HFFc6 (cell line): ENCODE data around the gene ASIC2. TPM values are rescaled to one million over a fixed set of nuclear protein-coding genes. Genes with fewer than 3 reads are reported as not detected.

ENCODE experiments used
- DNase-seq: peaks from one replicate; pipeline ENCODE4 v3.0.0-alpha.2; 2018
- H3K27ac Mint-ChIP-seq: 2 replicates; pipeline ENCODE4 v1.8.0; 2020; ENCODE audit warnings: mild to moderate bottlenecking, mixed read lengths
- H3K27me3 Mint-ChIP-seq: 2 replicates; pipeline ENCODE4 v1.8.0; 2021; ENCODE audit warnings: mild to moderate bottlenecking, moderate library complexity, mixed read lengths; ENCODE audit not compliant: insufficient read depth
- H3K36me3 Mint-ChIP-seq: 2 replicates; pipeline ENCODE4 v1.8.0; 2021; ENCODE audit warnings: low read depth, mixed read lengths
- H3K4me1 Mint-ChIP-seq: 2 replicates; pipeline ENCODE4 v1.8.0; 2020; ENCODE audit warnings: low read depth, mixed read lengths
- H3K4me3 Mint-ChIP-seq: 2 replicates; pipeline ENCODE4 v1.8.0; 2020; ENCODE audit warnings: mild to moderate bottlenecking, moderate library complexity, mixed read lengths
- H3K9me3 Mint-ChIP-seq: 2 replicates; pipeline ENCODE4 v1.8.0; 2020; ENCODE audit warnings: mild to moderate bottlenecking, mixed read lengths
- CTCF ChIP-seq: fragments of 200-600 bp; sonication (generic); IDR thresholded peaks from 2 replicates; pipeline ENCODE4 v1.5.0; 2021; ENCODE audit warnings: antibody characterized with exemption, mild to moderate bottlenecking
- total RNA-seq, 6 experiments: library from RNA; stranded (reverse); fragmentation: NEBNext Ultra II Directional; extraction: Animal tissue kit (Norgen Biotek cat#: 25700); gene quantifications; 2 replicates in 1 of 6; 3 replicates in 5 of 6; pipeline ENCODE4 v1.2.3, GENCODE V29; 2021

ASIC2 gene
- total RNA-seq, 6 experiments from 2014 or later = not detected

- Mint-ChIP-seq H3K9me3 (peaks cover 23% of the 10 kb centered on the region), H3K27me3 (peaks cover 11% of the 10 kb centered on the region), H3K27ac (no peak overlapping the region), H3K4me1 (no peaks in the 10 kb centered on the region), H3K36me3 (peaks cover 5% of the 10 kb centered on the region; the same call in 1 of the 2 replicates), H3K4me3 (no peak overlapping the region)
- no peak for TF ChIP-seq CTCF
- DNase-seq = no peak
Measured at GRCh38 chr17:33227911-33228310, 65.2 kb downstream of the ASIC2 start.

- Mint-ChIP-seq H3K27me3 (peaks cover 11% of the 10 kb centered on the region), H3K36me3 (peaks cover 5% of the 10 kb centered on the region; the same call in 1 of the 2 replicates), H3K4me1 (no peaks in the 10 kb centered on the region), H3K4me3 (no peak overlapping the region), H3K9me3 (peaks cover 23% of the 10 kb centered on the region), H3K27ac (no peak overlapping the region)
- TF ChIP-seq CTCF = no peak
- DNase-seq = no peak
Measured at GRCh38 chr17:33225994-33226393, 67.1 kb downstream of the ASIC2 start.

GRCh38 chr17:33225509-33225908 lies 67.6 kb downstream of the ASIC2 start:
- H3K9me3 Mint-ChIP-seq = peaks cover 23% of the 10 kb centered on the region
- no peak overlapping the region for H3K27ac Mint-ChIP-seq
- DNase-seq = no peak
- peaks cover 5% of the 10 kb centered on the region; the same call in 1 of the 2 replicates for H3K36me3 Mint-ChIP-seq
- no peaks in the 10 kb centered on the region for H3K4me1 Mint-ChIP-seq
- TF ChIP-seq CTCF = no peak
- H3K4me3 Mint-ChIP-seq = no peak overlapping the region
- peaks cover 12% of the 10 kb centered on the region for H3K27me3 Mint-ChIP-seq

- peaks cover 12% of the 10 kb centered on the region for H3K27me3 Mint-ChIP-seq
- H3K27ac Mint-ChIP-seq = no peak overlapping the region
- no peak overlapping the region for H3K4me3 Mint-ChIP-seq
- peaks cover 6% of the 10 kb centered on the region; the same call in 1 of the 2 replicates for H3K4me1 Mint-ChIP-seq
- DNase-seq = no peak
- TF ChIP-seq CTCF = no peak
- peaks cover 17% of the 10 kb centered on the region for H3K9me3 Mint-ChIP-seq
- H3K36me3 Mint-ChIP-seq = no peaks in the 10 kb centered on the region
Measured at GRCh38 chr17:33220036-33220435, 73.1 kb downstream of the ASIC2 start.

- H3K27me3 Mint-ChIP-seq = peaks cover 12% of the 10 kb centered on the region
- no peak overlapping the region for H3K27ac Mint-ChIP-seq
- no peak overlapping the region for H3K4me3 Mint-ChIP-seq
- peaks cover 26% of the 10 kb centered on the region for H3K9me3 Mint-ChIP-seq
- TF ChIP-seq CTCF = no peak
- H3K4me1 Mint-ChIP-seq = peaks cover 6% of the 10 kb centered on the region; the same call in 1 of the 2 replicates
- H3K36me3 Mint-ChIP-seq = no peaks in the 10 kb centered on the region
- peak; percentile 5 for DNase-seq
Measured at GRCh38 chr17:33218698-33219601, 74.1 kb downstream of the ASIC2 start.
